Gastroesophageal sphincter (tissue), 3 donors: ENCODE results near the gene TIAM2.

Experiments used
- POLR2A ChIP-seq, 2 donors: fragments of 450-650 bp; IDR thresholded peaks; one replicate each; pipeline ENCODE4 v1.6.1; 2017; ENCODE audit warnings: antibody characterized with exemption in 2 of 2, mild to moderate bottlenecking in 2 of 2, moderate library complexity in 1 of 2
- POLR2AphosphoS5 ChIP-seq: sonication (generic); formaldehyde crosslinking; IDR thresholded peaks from one replicate; pipeline ENCODE4 v1.6.1; 2017; ENCODE audit warnings: antibody characterized with exemption
- TF ChIP-seq, protein P1 (sequence below), 4 experiments: fragments of 200-600 bp in 2 of 4; fragments of 450-650 bp in 2 of 4; sonication (generic) in 1 of 4; IDR thresholded peaks; one replicate each; pipeline ENCODE4 v1.5.1; 2017 to 2019; ENCODE audit warnings: antibody characterized with exemption in 4 of 4, mild to moderate bottlenecking in 2 of 4, moderate library complexity in 2 of 4

DNA sequence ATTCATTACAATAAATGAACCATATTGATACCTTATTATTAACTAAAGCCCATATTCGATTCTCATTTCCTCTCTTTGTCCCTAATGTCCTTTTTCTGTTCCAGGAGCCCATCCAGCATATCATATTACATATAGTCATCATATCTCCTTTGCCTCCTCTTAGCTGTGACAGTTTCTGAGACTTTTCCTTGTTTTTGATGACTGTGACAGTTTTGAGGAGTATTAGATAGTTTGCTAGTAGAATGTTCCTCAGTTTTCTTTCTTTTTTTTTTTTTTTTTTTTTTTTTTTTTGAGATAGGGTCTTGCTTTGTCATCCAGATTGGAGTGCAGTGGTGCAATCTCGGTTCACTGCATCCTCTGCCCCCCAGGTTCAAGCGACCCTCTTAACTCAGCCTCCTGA, 61.6 kb downstream of the TIAM2 start:
- TF ChIP-seq POLR2A (IDR thresholded peaks at IDR 0.05) (no peak), POLR2AphosphoS5 (no peak)
- TF ChIP-seq, protein P1, sequence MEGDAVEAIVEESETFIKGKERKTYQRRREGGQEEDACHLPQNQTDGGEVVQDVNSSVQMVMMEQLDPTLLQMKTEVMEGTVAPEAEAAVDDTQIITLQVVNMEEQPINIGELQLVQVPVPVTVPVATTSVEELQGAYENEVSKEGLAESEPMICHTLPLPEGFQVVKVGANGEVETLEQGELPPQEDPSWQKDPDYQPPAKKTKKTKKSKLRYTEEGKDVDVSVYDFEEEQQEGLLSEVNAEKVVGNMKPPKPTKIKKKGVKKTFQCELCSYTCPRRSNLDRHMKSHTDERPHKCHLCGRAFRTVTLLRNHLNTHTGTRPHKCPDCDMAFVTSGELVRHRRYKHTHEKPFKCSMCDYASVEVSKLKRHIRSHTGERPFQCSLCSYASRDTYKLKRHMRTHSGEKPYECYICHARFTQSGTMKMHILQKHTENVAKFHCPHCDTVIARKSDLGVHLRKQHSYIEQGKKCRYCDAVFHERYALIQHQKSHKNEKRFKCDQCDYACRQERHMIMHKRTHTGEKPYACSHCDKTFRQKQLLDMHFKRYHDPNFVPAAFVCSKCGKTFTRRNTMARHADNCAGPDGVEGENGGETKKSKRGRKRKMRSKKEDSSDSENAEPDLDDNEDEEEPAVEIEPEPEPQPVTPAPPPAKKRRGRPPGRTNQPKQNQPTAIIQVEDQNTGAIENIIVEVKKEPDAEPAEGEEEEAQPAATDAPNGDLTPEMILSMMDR (IDR thresholded peaks at IDR 0.05): no peak
